Mesendoderm (in vitro differentiated cells): ENCODE measurements around the gene TSHZ3.

ENCODE experiments used
- DNase-seq: peaks from one replicate; pipeline ENCODE4 v3.0.0; 2013
- H2AK5ac ChIP-seq: 2 replicates; pipeline ENCODE4 v1.6.1; 2013; ENCODE audit warnings: low read length, inconsistent platforms
- H2BK120ac ChIP-seq: 2 replicates; pipeline ENCODE4 v1.6.1; 2013; ENCODE audit warnings: low read depth, mild to moderate bottlenecking, low read length, moderate library complexity, mixed read lengths
- H2BK15ac ChIP-seq: replicated peaks from 2 replicates; pipeline ENCODE4 v1.6.1; 2013; ENCODE audit warnings: low read depth, mild to moderate bottlenecking, moderate library complexity
- H2BK5ac ChIP-seq: 2 replicates; pipeline ENCODE4 v1.6.1; 2013; ENCODE audit warnings: low read length, inconsistent platforms
- H3K18ac ChIP-seq: 2 replicates; pipeline ENCODE4 v1.6.1; 2013; ENCODE audit warnings: mild to moderate bottlenecking, low read length, mixed read lengths
- H3K23ac ChIP-seq: one replicate; pipeline ENCODE4 v1.6.1; 2013; ENCODE audit warnings: low read length
- H3K27ac ChIP-seq: 2 replicates; pipeline ENCODE4 v1.5.1; 2013; ENCODE audit warnings: low read depth, mild to moderate bottlenecking, inconsistent platforms, low read length, moderate library complexity
- H3K27me3 ChIP-seq: 2 replicates; pipeline ENCODE4 v1.6.1; 2013; ENCODE audit warnings: low read length, control low read depth, mild to moderate bottlenecking, inconsistent platforms; ENCODE audit not compliant: insufficient read depth, poor library complexity
- H3K36me3 ChIP-seq: 2 replicates; pipeline ENCODE4 v1.6.1; 2013; ENCODE audit warnings: low read length, inconsistent platforms; ENCODE audit not compliant: control insufficient read depth, insufficient read depth
- H3K4ac ChIP-seq: one replicate; pipeline ENCODE4 v1.6.1; 2013; ENCODE audit warnings: low read depth, mild to moderate bottlenecking, low read length, moderate library complexity
- H3K4me1 ChIP-seq: 2 replicates; pipeline ENCODE4 v1.6.1; 2013; ENCODE audit warnings: low read depth, low read length, inconsistent platforms; ENCODE audit not compliant: control insufficient read depth
- H3K4me2 ChIP-seq: 2 replicates; pipeline ENCODE4 v1.6.1; 2013; ENCODE audit warnings: low read length
- H3K4me3 ChIP-seq: 2 replicates; pipeline ENCODE4 v1.5.1; 2013; ENCODE audit warnings: mild to moderate bottlenecking, low read length
- H3K56ac ChIP-seq: one replicate; pipeline ENCODE4 v1.6.1; 2013; ENCODE audit warnings: low read length
- H3K79me1 ChIP-seq: 2 replicates; pipeline ENCODE4 v1.6.1; 2013; ENCODE audit warnings: low read length, inconsistent platforms
- H3K79me2 ChIP-seq: 2 replicates; pipeline ENCODE4 v1.6.1; 2013; ENCODE audit warnings: mild to moderate bottlenecking, low read length; ENCODE audit not compliant: control insufficient read depth, insufficient read depth
- H3K9ac ChIP-seq: 2 replicates; pipeline ENCODE4 v1.6.1; 2013; ENCODE audit warnings: low read length, inconsistent platforms
- H4K5ac ChIP-seq: one replicate; pipeline ENCODE4 v1.6.1; 2013; ENCODE audit warnings: low read length
- H4K8ac ChIP-seq: one replicate; pipeline ENCODE4 v1.6.1; 2013; ENCODE audit warnings: low read depth, mild to moderate bottlenecking, control low read depth, low read length, moderate library complexity
- WGBS: extraction: QIAGEN DNeasy Blood & Tissue Kit; methylation state at CpG from one replicate; pipeline ENCODE4 v1.1.7; 2013; ENCODE audit warnings: low lambda C conversion rate, missing lambda C conversion rate; ENCODE audit not compliant: insufficient coverage; ENCODE audit errors: extremely low coverage; 5-methylcytosine and 5-hydroxymethylcytosine counted together

TSHZ3 gene

GRCh38 chr19:31356587-31357314 lies 7.5 kb upstream of the TSHZ3 start:
- no peak overlapping the region for H4K5ac ChIP-seq
- H3K4me2 ChIP-seq = peak overlapping the region; percentile 76
- no peak overlapping the region for H3K4ac ChIP-seq

GRCh38 chr19:31355665-31356289 lies 6.5 kb upstream of the TSHZ3 start:
- Histone ChIP-seq H3K4me2 (peak overlapping the region; percentile 76), H2BK15ac (no peak overlapping the region), H2AK5ac (no peak overlapping the region), H3K4ac (no peak overlapping the region), H3K56ac (peak overlapping the region; percentile 64), H3K79me1 (no peaks in the 10 kb centered on the region), H2BK120ac (no peak overlapping the region), H3K36me3 (no peaks in the 10 kb centered on the region), H3K4me3 (no peak overlapping the region), H2BK5ac (no peak overlapping the region), H3K79me2 (no peaks in the 10 kb centered on the region), H4K8ac (no peak overlapping the region), H3K23ac (no peak overlapping the region), H3K27ac (no peak overlapping the region), H3K27me3 (peaks cover 18% of the 10 kb centered on the region), H4K5ac (no peak overlapping the region), H3K9ac (peak overlapping the region; percentile 37), H3K4me1 (peaks cover 7% of the 10 kb centered on the region), H3K18ac (no peak overlapping the region)
- no CpG with 5 or more reads among the region's 22 CpGs for WGBS
- peak; percentile 62 for DNase-seq

More at GRCh38 chr19:31356587-31357314, 7.5 kb upstream of the TSHZ3 start:
- peak overlapping the region; percentile 12 for H3K18ac ChIP-seq
- H2BK15ac ChIP-seq = no peak overlapping the region
- no peak overlapping the region for H3K4me3 ChIP-seq
- no peak overlapping the region for H2BK5ac ChIP-seq
- H3K79me1 ChIP-seq = no peaks in the 10 kb centered on the region
- H2AK5ac ChIP-seq = no peak overlapping the region
- DNase-seq = peak; percentile 67
- no peak overlapping the region for H2BK120ac ChIP-seq
- no peak overlapping the region for H3K23ac ChIP-seq
- no peak overlapping the region for H3K27ac ChIP-seq
- peaks cover 7% of the 10 kb centered on the region for H3K4me1 ChIP-seq
- H3K27me3 ChIP-seq = peaks cover 18% of the 10 kb centered on the region
- no peak overlapping the region for H4K8ac ChIP-seq
- no peaks in the 10 kb centered on the region for H3K79me2 ChIP-seq
- H3K9ac ChIP-seq = peak overlapping the region; percentile 37
- peak overlapping the region; percentile 22 for H3K56ac ChIP-seq
- no peaks in the 10 kb centered on the region for H3K36me3 ChIP-seq
- no CpG with 5 or more reads among the region's 33 CpGs for WGBS

GRCh38 chr19:31354799-31355664 lies 5.8 kb upstream of the TSHZ3 start:
- H3K79me1 ChIP-seq = no peaks in the 10 kb centered on the region
- H3K36me3 ChIP-seq = no peaks in the 10 kb centered on the region
- H2BK15ac ChIP-seq = no peak overlapping the region
- no peak overlapping the region for H3K23ac ChIP-seq
- H3K4me2 ChIP-seq = peak overlapping the region; percentile 42
- H3K27ac ChIP-seq = no peak overlapping the region
- no peaks in the 10 kb centered on the region for H3K79me2 ChIP-seq
- DNase-seq = peak; percentile 93
- no peak overlapping the region for H2AK5ac ChIP-seq
- H3K4me3 ChIP-seq = peak overlapping the region; percentile 2
- H3K9ac ChIP-seq = peak overlapping the region; percentile 35
- no peak overlapping the region for H4K5ac ChIP-seq
- no peak overlapping the region for H3K4ac ChIP-seq
- no peak overlapping the region for H2BK120ac ChIP-seq
- WGBS = no CpG with 5 or more reads among the region's 25 CpGs
- H4K8ac ChIP-seq = no peak overlapping the region
- H2BK5ac ChIP-seq = no peak overlapping the region
- no peak overlapping the region for H3K18ac ChIP-seq
- peaks cover 18% of the 10 kb centered on the region for H3K27me3 ChIP-seq
- H3K56ac ChIP-seq = peak overlapping the region; percentile 69
- peaks cover 7% of the 10 kb centered on the region for H3K4me1 ChIP-seq

- no peak overlapping the region for H3K56ac ChIP-seq
- no peak overlapping the region for H3K9ac ChIP-seq
- no CpG with 5 or more reads among the region's 10 CpGs for WGBS
- no peaks in the 10 kb centered on the region for H3K79me1 ChIP-seq
- H4K8ac ChIP-seq = no peak overlapping the region
- no peak overlapping the region for H3K4ac ChIP-seq
- H2BK120ac ChIP-seq = no peak overlapping the region
- peaks cover 7% of the 10 kb centered on the region for H3K4me1 ChIP-seq
- no peak overlapping the region for H2BK5ac ChIP-seq
- no peak overlapping the region for H3K27ac ChIP-seq
- no peak overlapping the region for H3K23ac ChIP-seq
- H4K5ac ChIP-seq = no peak overlapping the region
- H3K4me2 ChIP-seq = no peak overlapping the region
- H3K79me2 ChIP-seq = no peaks in the 10 kb centered on the region
- H3K27me3 ChIP-seq = peaks cover 18% of the 10 kb centered on the region
- H2BK15ac ChIP-seq = no peak overlapping the region
- H3K18ac ChIP-seq = no peak overlapping the region
- H2AK5ac ChIP-seq = no peak overlapping the region
- no peak overlapping the region for H3K4me3 ChIP-seq
- H3K36me3 ChIP-seq = no peaks in the 10 kb centered on the region
- DNase-seq = no peak
Measured at GRCh38 chr19:31354316-31354715, 5.1 kb upstream of the TSHZ3 start.

GRCh38 chr19:31353833-31354232 lies 4.6 kb upstream of the TSHZ3 start:
- Histone ChIP-seq H2BK120ac (no peak overlapping the region), H3K36me3 (no peaks in the 10 kb centered on the region), H3K18ac (no peak overlapping the region), H3K23ac (no peak overlapping the region), H2BK15ac (no peak overlapping the region), H2BK5ac (no peak overlapping the region), H4K5ac (no peak overlapping the region), H2AK5ac (no peak overlapping the region), H3K27me3 (peaks cover 18% of the 10 kb centered on the region), H3K56ac (no peak overlapping the region), H3K4me1 (peaks cover 7% of the 10 kb centered on the region), H3K27ac (no peak overlapping the region), H3K9ac (no peak overlapping the region), H3K79me1 (no peaks in the 10 kb centered on the region), H3K4me2 (no peak overlapping the region), H3K4me3 (no peak overlapping the region), H3K4ac (no peak overlapping the region), H3K79me2 (no peaks in the 10 kb centered on the region), H4K8ac (no peak overlapping the region)
- no CpG with 5 or more reads among the region's 10 CpGs for WGBS
- DNase-seq = peak; percentile 72
